DOHH2 (cell line): ENCODE measurements around the gene UBXN6.

ENCODE experiments used
- H3F3A ChIP-seq: fragments of 200-600 bp; sonication (generic), shearing (Covaris generic); 2 replicates; pipeline ENCODE4 v1.6.0; 2016; ENCODE audit warnings: antibody characterized with exemption, mild to moderate bottlenecking; ENCODE audit not compliant: control insufficient read depth, insufficient read depth
- H3K27ac ChIP-seq: fragments of 200-600 bp; sonication (generic); 2 replicates; pipeline ENCODE4 v1.5.1; 2014; ENCODE audit warnings: low read depth, mild to moderate bottlenecking, low read length, moderate library complexity
- H3K27me3 ChIP-seq: fragments of 200-600 bp; sonication (generic); 2 replicates; pipeline ENCODE4 v1.6.1; 2014; ENCODE audit warnings: mild to moderate bottlenecking, low read length, mixed read lengths; ENCODE audit not compliant: control insufficient read depth
- H3K36me3 ChIP-seq: fragments of 200-600 bp; sonication (generic); 2 replicates; pipeline ENCODE4 v1.6.1; 2014; ENCODE audit warnings: mild to moderate bottlenecking, low read length, moderate library complexity, mixed read lengths; ENCODE audit not compliant: control insufficient read depth
- H3K4me1 ChIP-seq: fragments of 200-600 bp; sonication (generic); 2 replicates; pipeline ENCODE4 v1.6.1; 2014; ENCODE audit warnings: mild to moderate bottlenecking, low read length, mixed read lengths; ENCODE audit not compliant: control insufficient read depth
- H3K4me2 ChIP-seq: fragments of 200-600 bp; sonication (generic); 2 replicates; pipeline ENCODE4 v1.6.0; 2014; ENCODE audit warnings: mild to moderate bottlenecking, low read length, moderate library complexity
- H3K4me3 ChIP-seq: fragments of 200-600 bp; sonication (generic); 2 replicates; pipeline ENCODE4 v1.5.1; 2014; ENCODE audit warnings: mild to moderate bottlenecking, low read length, mixed read lengths
- H3K79me2 ChIP-seq: fragments of 200-600 bp; sonication (generic); 2 replicates; pipeline ENCODE4 v1.6.1; 2014; ENCODE audit warnings: mild to moderate bottlenecking, low read length, mixed read lengths; ENCODE audit not compliant: control insufficient read depth
- H3K9me2 ChIP-seq: fragments of 200-600 bp; sonication (generic); replicated peaks from 2 replicates; pipeline ENCODE4 v1.6.1; 2014; ENCODE audit warnings: mild to moderate bottlenecking, low read length, mixed read lengths; ENCODE audit not compliant: control insufficient read depth
- H3K9me3 ChIP-seq: fragments of 200-600 bp; sonication (generic); 2 replicates; pipeline ENCODE4 v1.6.1; 2014; ENCODE audit warnings: antibody characterized with exemption, low read length, mixed read lengths; ENCODE audit not compliant: control insufficient read depth, insufficient read depth
- H4K20me1 ChIP-seq: fragments of 200-600 bp; sonication (generic); 2 replicates; pipeline ENCODE4 v1.6.0; 2014; ENCODE audit warnings: low read depth, mild to moderate bottlenecking, antibody characterized with exemption, low read length, moderate library complexity; ENCODE audit not compliant: control insufficient read depth, insufficient read depth
- CTCF ChIP-seq: fragments of 200-600 bp; sonication (generic); IDR thresholded peaks from one replicate; pipeline ENCODE4 v1.5.1; 2014; ENCODE audit warnings: antibody characterized with exemption, mild to moderate bottlenecking, low read depth, low read length; ENCODE audit not compliant: poor library complexity, severe bottlenecking
- EZH2phosphoT487 ChIP-seq: fragments of 200-600 bp; sonication (generic); IDR thresholded peaks from 2 replicates; pipeline ENCODE4 v1.6.1; 2017; ENCODE audit warnings: borderline replicate concordance, mild to moderate bottlenecking, antibody characterized with exemption, low read length, moderate library complexity, mixed read lengths

UBXN6 gene

GRCh38 chr19:4449639-4450028 is 8.0 kb downstream of the UBXN6 start:
- no peaks in the 10 kb centered on the region for H3F3A ChIP-seq
- no peaks in the 10 kb centered on the region for H3K9me3 ChIP-seq
- no peak overlapping the region for H3K4me3 ChIP-seq
- H3K27me3 ChIP-seq, result no peaks in the 10 kb centered on the region
- no peaks in the 10 kb centered on the region for H3K79me2 ChIP-seq
- no peak overlapping the region for H3K27ac ChIP-seq
- H3K9me2 ChIP-seq, result no peaks in the 10 kb centered on the region
- H4K20me1 ChIP-seq, result no peaks in the 10 kb centered on the region
- no peaks in the 10 kb centered on the region for H3K4me1 ChIP-seq
- peaks cover 55% of the 10 kb centered on the region for H3K36me3 ChIP-seq
- TF ChIP-seq EZH2phosphoT487 (no peak), CTCF (no peak)
- H3K4me2 ChIP-seq, result no peak overlapping the region

- no peaks in the 10 kb centered on the region for H3K27me3 ChIP-seq
- no peak overlapping the region for H3K4me3 ChIP-seq
- no peaks in the 10 kb centered on the region for H3K9me3 ChIP-seq
- H3K4me1 ChIP-seq, result no peaks in the 10 kb centered on the region
- H3K79me2 ChIP-seq, result no peaks in the 10 kb centered on the region
- no peaks in the 10 kb centered on the region for H4K20me1 ChIP-seq
- H3K9me2 ChIP-seq, result no peaks in the 10 kb centered on the region
- TF ChIP-seq EZH2phosphoT487, result no peak
- no peak for TF ChIP-seq CTCF
- H3F3A ChIP-seq, result no peaks in the 10 kb centered on the region
- peaks cover 60% of the 10 kb centered on the region for H3K36me3 ChIP-seq
- H3K4me2 ChIP-seq, result no peak overlapping the region
- H3K27ac ChIP-seq, result no peak overlapping the region
Observed at GRCh38 chr19:4449022-4449638, 8.5 kb downstream of the UBXN6 start.

- Histone ChIP-seq H4K20me1 (no peaks in the 10 kb centered on the region), H3K9me3 (no peaks in the 10 kb centered on the region), H3K79me2 (no peaks in the 10 kb centered on the region), H3F3A (no peaks in the 10 kb centered on the region), H3K4me1 (no peaks in the 10 kb centered on the region), H3K4me3 (no peak overlapping the region), H3K27ac (no peak overlapping the region), H3K27me3 (no peaks in the 10 kb centered on the region), H3K9me2 (no peaks in the 10 kb centered on the region), H3K4me2 (no peak overlapping the region), H3K36me3 (peaks cover 66% of the 10 kb centered on the region)
- no peak for TF ChIP-seq CTCF
- no peak for TF ChIP-seq EZH2phosphoT487
Observed at GRCh38 chr19:4448147-4448985, 9.2 kb downstream of the UBXN6 start.
